Breast epithelium (tissue), 3 donors: ENCODE data around the gene TOB1.

ENCODE experiments used
- POLR2A ChIP-seq: fragments of 450-650 bp; IDR thresholded peaks from one replicate; pipeline ENCODE4 v1.6.1; 2016; ENCODE audit warnings: antibody characterized with exemption, mild to moderate bottlenecking, moderate library complexity
- TF ChIP-seq, protein P1 (sequence below), 3 donors: fragments of 450-650 bp; IDR thresholded peaks; one replicate each; pipeline ENCODE4 v1.5.1; 2016 to 2017; ENCODE audit warnings: antibody characterized with exemption in 3 of 3, mild to moderate bottlenecking in 3 of 3, moderate library complexity in 3 of 3

- TF ChIP-seq, protein P1, sequence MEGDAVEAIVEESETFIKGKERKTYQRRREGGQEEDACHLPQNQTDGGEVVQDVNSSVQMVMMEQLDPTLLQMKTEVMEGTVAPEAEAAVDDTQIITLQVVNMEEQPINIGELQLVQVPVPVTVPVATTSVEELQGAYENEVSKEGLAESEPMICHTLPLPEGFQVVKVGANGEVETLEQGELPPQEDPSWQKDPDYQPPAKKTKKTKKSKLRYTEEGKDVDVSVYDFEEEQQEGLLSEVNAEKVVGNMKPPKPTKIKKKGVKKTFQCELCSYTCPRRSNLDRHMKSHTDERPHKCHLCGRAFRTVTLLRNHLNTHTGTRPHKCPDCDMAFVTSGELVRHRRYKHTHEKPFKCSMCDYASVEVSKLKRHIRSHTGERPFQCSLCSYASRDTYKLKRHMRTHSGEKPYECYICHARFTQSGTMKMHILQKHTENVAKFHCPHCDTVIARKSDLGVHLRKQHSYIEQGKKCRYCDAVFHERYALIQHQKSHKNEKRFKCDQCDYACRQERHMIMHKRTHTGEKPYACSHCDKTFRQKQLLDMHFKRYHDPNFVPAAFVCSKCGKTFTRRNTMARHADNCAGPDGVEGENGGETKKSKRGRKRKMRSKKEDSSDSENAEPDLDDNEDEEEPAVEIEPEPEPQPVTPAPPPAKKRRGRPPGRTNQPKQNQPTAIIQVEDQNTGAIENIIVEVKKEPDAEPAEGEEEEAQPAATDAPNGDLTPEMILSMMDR (IDR thresholded peaks at IDR 0.05), result no peak
- no peak for TF ChIP-seq POLR2A
These were observed 45.3 kb upstream of the TOB1 start for GRCh38 chr17:50911450-50911849.
